Measurements from ENCODE around the gene TOMM7.
"Not testable (repeated sequence)": the region's sequence is repeated elsewhere in the genome, so short reads cannot be mapped to it uniquely, and the experiment has no call there.

The TOMM7 gene

GRCh38 chr7:22842973-22843372 is 20.3 kb upstream of the TOMM7 start:
- no peak overlapping the region for H3K4me3 ChIP-seq (ENCODE audit: insufficient read depth, low read depth, low read length, poor library complexity, severe bottlenecking)
- H3K27me3 ChIP-seq (replicated peaks; ENCODE audit: control insufficient read depth, insufficient read depth, low read length, poor library complexity, severe bottlenecking) = peaks cover 2% of the 10 kb centered on the region
- H3K36me3 ChIP-seq (ENCODE audit: control insufficient read depth, insufficient read depth, low read length) = no peaks in the 10 kb centered on the region
- no peak for DNase-seq
- no peak overlapping the region for H3K27ac ChIP-seq (ENCODE audit: insufficient read depth, low read length, poor library complexity, severe bottlenecking)
- no peaks in the 10 kb centered on the region for H3K4me1 ChIP-seq (ENCODE audit: control insufficient read depth, insufficient read depth, low read length, poor library complexity, severe bottlenecking)
- H3K9me3 ChIP-seq (ENCODE audit: control insufficient read depth, low read length) = no peaks in the 10 kb centered on the region

GRCh38 chr7:22842383-22842941 is 19.8 kb upstream of the TOMM7 start:
- Histone ChIP-seq H3K4me3 (ENCODE audit: insufficient read depth, low read depth, low read length, poor library complexity, severe bottlenecking) (no peak overlapping the region), H3K9me3 (ENCODE audit: control insufficient read depth, low read length) (no peaks in the 10 kb centered on the region), H3K4me1 (ENCODE audit: control insufficient read depth, insufficient read depth, low read length, poor library complexity, severe bottlenecking) (no peaks in the 10 kb centered on the region), H3K27ac (ENCODE audit: insufficient read depth, low read length, poor library complexity, severe bottlenecking) (no peak overlapping the region), H3K36me3 (ENCODE audit: control insufficient read depth, insufficient read depth, low read length) (no peaks in the 10 kb centered on the region), H3K27me3 (replicated peaks; ENCODE audit: control insufficient read depth, insufficient read depth, low read length, poor library complexity, severe bottlenecking) (peaks cover 4% of the 10 kb centered on the region)
- DNase-seq = no peak

- no peak for DNase-seq
- Histone ChIP-seq H3K9me3 (ENCODE audit: control insufficient read depth, low read length) (no peaks in the 10 kb centered on the region), H3K27ac (ENCODE audit: insufficient read depth, low read length, poor library complexity, severe bottlenecking) (no peak overlapping the region), H3K4me3 (ENCODE audit: insufficient read depth, low read depth, low read length, poor library complexity, severe bottlenecking) (no peak overlapping the region), H3K4me1 (ENCODE audit: control insufficient read depth, insufficient read depth, low read length, poor library complexity, severe bottlenecking) (no peaks in the 10 kb centered on the region), H3K27me3 (replicated peaks; ENCODE audit: control insufficient read depth, insufficient read depth, low read length, poor library complexity, severe bottlenecking) (peaks cover 4% of the 10 kb centered on the region), H3K36me3 (ENCODE audit: control insufficient read depth, insufficient read depth, low read length) (no peaks in the 10 kb centered on the region)
Observed at GRCh38 chr7:22841954-22842353, 19.3 kb upstream of the TOMM7 start.

- Histone ChIP-seq H3K4me1 (ENCODE audit: control insufficient read depth, insufficient read depth, low read length, poor library complexity, severe bottlenecking) (no peaks in the 10 kb centered on the region), H3K4me3 (ENCODE audit: insufficient read depth, low read depth, low read length, poor library complexity, severe bottlenecking) (no peak overlapping the region), H3K9me3 (ENCODE audit: control insufficient read depth, low read length) (no peaks in the 10 kb centered on the region), H3K27me3 (replicated peaks; ENCODE audit: control insufficient read depth, insufficient read depth, low read length, poor library complexity, severe bottlenecking) (peaks cover 4% of the 10 kb centered on the region), H3K36me3 (ENCODE audit: control insufficient read depth, insufficient read depth, low read length) (no peaks in the 10 kb centered on the region), H3K27ac (ENCODE audit: insufficient read depth, low read length, poor library complexity, severe bottlenecking) (no peak overlapping the region)
- no peak for DNase-seq
Observed at GRCh38 chr7:22837308-22837707, 14.7 kb upstream of the TOMM7 start.

- H3K4me3 ChIP-seq (ENCODE audit: insufficient read depth, low read depth, low read length, poor library complexity, severe bottlenecking); DNase-seq; H3K9me3 ChIP-seq (ENCODE audit: control insufficient read depth, low read length); H3K27me3 ChIP-seq (replicated peaks; ENCODE audit: control insufficient read depth, insufficient read depth, low read length, poor library complexity, severe bottlenecking); H3K36me3 ChIP-seq (ENCODE audit: control insufficient read depth, insufficient read depth, low read length); H3K27ac ChIP-seq (ENCODE audit: insufficient read depth, low read length, poor library complexity, severe bottlenecking); H3K4me1 ChIP-seq (ENCODE audit: control insufficient read depth, insufficient read depth, low read length, poor library complexity, severe bottlenecking): not testable (repeated sequence)
Observed at GRCh38 chr7:22836506-22836905, 13.9 kb upstream of the TOMM7 start.

- Histone ChIP-seq H3K27ac (ENCODE audit: insufficient read depth, low read length, poor library complexity, severe bottlenecking) (no peak overlapping the region), H3K4me1 (ENCODE audit: control insufficient read depth, insufficient read depth, low read length, poor library complexity, severe bottlenecking) (no peaks in the 10 kb centered on the region), H3K36me3 (ENCODE audit: control insufficient read depth, insufficient read depth, low read length) (no peaks in the 10 kb centered on the region), H3K4me3 (ENCODE audit: insufficient read depth, low read depth, low read length, poor library complexity, severe bottlenecking) (no peak overlapping the region), H3K27me3 (replicated peaks; ENCODE audit: control insufficient read depth, insufficient read depth, low read length, poor library complexity, severe bottlenecking) (peaks cover 4% of the 10 kb centered on the region), H3K9me3 (ENCODE audit: control insufficient read depth, low read length) (no peaks in the 10 kb centered on the region)
- DNase-seq = no peak
Observed at GRCh38 chr7:22833957-22834356, 11.3 kb upstream of the TOMM7 start.

GRCh38 chr7:22833113-22833855 is 10.6 kb upstream of the TOMM7 start:
- Histone ChIP-seq H3K27me3 (replicated peaks; ENCODE audit: control insufficient read depth, insufficient read depth, low read length, poor library complexity, severe bottlenecking) (peaks cover 4% of the 10 kb centered on the region), H3K9me3 (ENCODE audit: control insufficient read depth, low read length) (no peaks in the 10 kb centered on the region), H3K36me3 (ENCODE audit: control insufficient read depth, insufficient read depth, low read length) (no peaks in the 10 kb centered on the region), H3K27ac (ENCODE audit: insufficient read depth, low read length, poor library complexity, severe bottlenecking) (no peak overlapping the region), H3K4me3 (ENCODE audit: insufficient read depth, low read depth, low read length, poor library complexity, severe bottlenecking) (no peak overlapping the region), H3K4me1 (ENCODE audit: control insufficient read depth, insufficient read depth, low read length, poor library complexity, severe bottlenecking) (no peaks in the 10 kb centered on the region)
- DNase-seq = no peak

- no peak for DNase-seq
- Histone ChIP-seq H3K4me3 (ENCODE audit: insufficient read depth, low read depth, low read length, poor library complexity, severe bottlenecking) (no peak overlapping the region), H3K4me1 (ENCODE audit: control insufficient read depth, insufficient read depth, low read length, poor library complexity, severe bottlenecking) (no peaks in the 10 kb centered on the region), H3K9me3 (ENCODE audit: control insufficient read depth, low read length) (no peaks in the 10 kb centered on the region), H3K27ac (ENCODE audit: insufficient read depth, low read length, poor library complexity, severe bottlenecking) (no peak overlapping the region), H3K27me3 (replicated peaks; ENCODE audit: control insufficient read depth, insufficient read depth, low read length, poor library complexity, severe bottlenecking) (no peaks in the 10 kb centered on the region), H3K36me3 (ENCODE audit: control insufficient read depth, insufficient read depth, low read length) (no peaks in the 10 kb centered on the region)
Observed at GRCh38 chr7:22832401-22832800, 9.8 kb upstream of the TOMM7 start.

- no peak overlapping the region for H3K4me3 ChIP-seq (ENCODE audit: insufficient read depth, low read depth, low read length, poor library complexity, severe bottlenecking)
- no peaks in the 10 kb centered on the region for H3K36me3 ChIP-seq (ENCODE audit: control insufficient read depth, insufficient read depth, low read length)
- DNase-seq = no peak
Observed at GRCh38 chr7:22831602-22832305, 9.1 kb upstream of the TOMM7 start.

GRCh38 chr7:22827563-22827962 is 4.9 kb upstream of the TOMM7 start:
- H3K9me3 ChIP-seq (ENCODE audit: control insufficient read depth, low read length) = no peaks in the 10 kb centered on the region
- no peak overlapping the region for H3K4me3 ChIP-seq (ENCODE audit: insufficient read depth, low read depth, low read length, poor library complexity, severe bottlenecking)
- no peaks in the 10 kb centered on the region for H3K4me1 ChIP-seq (ENCODE audit: control insufficient read depth, insufficient read depth, low read length, poor library complexity, severe bottlenecking)
- H3K27ac ChIP-seq (ENCODE audit: insufficient read depth, low read length, poor library complexity, severe bottlenecking) = no peak overlapping the region
- no peaks in the 10 kb centered on the region for H3K36me3 ChIP-seq (ENCODE audit: control insufficient read depth, insufficient read depth, low read length)
- no peaks in the 10 kb centered on the region for H3K27me3 ChIP-seq (replicated peaks; ENCODE audit: control insufficient read depth, insufficient read depth, low read length, poor library complexity, severe bottlenecking)
- DNase-seq = no peak

More at GRCh38 chr7:22831602-22832305, 9.1 kb upstream of the TOMM7 start:
- Histone ChIP-seq H3K27me3 (replicated peaks; ENCODE audit: control insufficient read depth, insufficient read depth, low read length, poor library complexity, severe bottlenecking) (no peaks in the 10 kb centered on the region), H3K9me3 (ENCODE audit: control insufficient read depth, low read length) (no peaks in the 10 kb centered on the region), H3K4me1 (ENCODE audit: control insufficient read depth, insufficient read depth, low read length, poor library complexity, severe bottlenecking) (no peaks in the 10 kb centered on the region), H3K27ac (ENCODE audit: insufficient read depth, low read length, poor library complexity, severe bottlenecking) (no peak overlapping the region)

Data from effector memory CD4-positive, alpha-beta T cell (primary cell).